A549 (cell line): ENCODE measurements around the gene MFNG. TPM values are rescaled to one million over a fixed set of nuclear protein-coding genes. Genes with fewer than 3 reads are reported as not detected.

Experiments
- ATAC-seq, 2 experiments: fragments of 200-7000 bp in 1 of 2; fragments of >200 bp in 1 of 2; cut with Nextera tagmentation in 1 of 2; cut with Tn5 transposase in 1 of 2; 3 replicates each; pipeline versions ENCODE4 v1.8.0 to v1.9.1; 2018 to 2020; ENCODE audit warnings: mild to moderate bottlenecking in 1 of 2, moderate library complexity in 1 of 2
- CTCF ChIA-PET: fragments of 300-600 bp; sonication (Branson Sonifier 250); formaldehyde crosslinking; extraction: SDS; loops from one replicate; lab custom pipeline; 2021; ENCODE audit warnings: antibody characterized with exemption, inconsistent platforms; lab: Yijun Ruan, JAX
- POLR2A ChIA-PET: fragments of 350-600 bp; formaldehyde crosslinking; extraction: SDS; loops from one replicate; lab custom pipeline; 2021; ENCODE audit warnings: antibody characterized with exemption, inconsistent platforms; lab: Yijun Ruan, JAX
- DNase-seq, 2 experiments: peaks; one replicate each; pipeline versions ENCODE4 v3.0.0 to v3.0.0-alpha.2; 2011 to 2016; ENCODE audit warnings: low read depth in 1 of 2, low spot score in 1 of 2
- FAIRE-seq: peaks from 2 replicates; lab custom pipeline; 2011; peaks lifted over from hg19 to GRCh38; lab: Jason Lieb, UNC
- H3K27ac ChIP-seq, 2 experiments: fragments of >200 bp; sonication (Bioruptor Twin); formaldehyde crosslinking; 3 replicates each; pipeline ENCODE4 v1.5.1; 2016 to 2017
- H3K4me1 ChIP-seq: fragments of >200 bp; sonication (Bioruptor Twin); formaldehyde crosslinking; 3 replicates; pipeline ENCODE4 v1.6.1; 2016
- H3K4me2 ChIP-seq: fragments of >200 bp; sonication (Bioruptor Twin); formaldehyde crosslinking; 3 replicates; pipeline ENCODE4 v1.6.1; 2016
- H3K4me3 ChIP-seq: fragments of >200 bp; sonication (Bioruptor Twin); formaldehyde crosslinking; 3 replicates; pipeline ENCODE4 v1.5.1; 2016
- H3K9me3 ChIP-seq: fragments of >200 bp; sonication (Bioruptor Twin); formaldehyde crosslinking; 3 replicates; pipeline ENCODE4 v1.6.1; 2016
- BCL3 ChIP-seq: fragments of >200 bp; sonication (Bioruptor Twin); formaldehyde crosslinking; IDR thresholded peaks from 3 replicates; pipeline ENCODE4 v1.6.1; 2016
- BHLHE40 ChIP-seq: IDR thresholded peaks from 2 replicates; pipeline ENCODE4 v1.6.1; 2012; ENCODE audit warnings: low read depth, low read length, inconsistent platforms
- CEBPB ChIP-seq, 2 experiments: fragments of >200 bp in 1 of 2; sonication (Bioruptor Twin) in 1 of 2; formaldehyde crosslinking in 1 of 2; IDR thresholded peaks; 2 replicates each; pipeline ENCODE4 v1.6.1; 2012 to 2016
- CHD4 ChIP-seq: fragments of 200-600 bp; sonication (generic); IDR thresholded peaks from 2 replicates; pipeline ENCODE4 v1.6.1; 2016; ENCODE audit warnings: antibody characterized with exemption, mild to moderate bottlenecking, borderline replicate concordance
- E2F6 ChIP-seq: IDR thresholded peaks from 2 replicates; pipeline ENCODE4 v1.6.1; 2012; ENCODE audit warnings: low read depth, borderline replicate concordance
- EP300 ChIP-seq, 2 experiments: fragments of >200 bp; sonication (Bioruptor Twin); formaldehyde crosslinking; IDR thresholded peaks; 2 replicates in 1 of 2; 3 replicates in 1 of 2; pipeline ENCODE4 v1.6.1; 2016 to 2017
- ESRRA ChIP-seq: fragments of 150-350 bp; IDR thresholded peaks from 2 replicates; pipeline ENCODE4 v1.6.1; 2014; ENCODE audit warnings: mild to moderate bottlenecking, low read length, borderline replicate concordance
- FOSB ChIP-seq: fragments of 250-450 bp; sonication (Bioruptor Pico); IDR thresholded peaks from 2 replicates; pipeline ENCODE4 v1.5.0; 2020; ENCODE audit warnings: mild to moderate bottlenecking, moderate library complexity
- FOSL2 ChIP-seq, 2 experiments: fragments of 450-650 bp in 1 of 2; fragments of >200 bp in 1 of 2; sonication (Bioruptor Twin) in 1 of 2; formaldehyde crosslinking; IDR thresholded peaks; 2 replicates each; pipeline versions ENCODE4 v1.5.0 to v1.6.1; 2016 to 2020; ENCODE audit warnings: mild to moderate bottlenecking in 1 of 2, moderate library complexity in 1 of 2
- HES2 ChIP-seq: fragments of >200 bp; sonication (Bioruptor Twin); formaldehyde crosslinking; IDR thresholded peaks from 2 replicates; pipeline ENCODE4 v1.6.1; 2016
- HEYL ChIP-seq: fragments of 250-450 bp; sonication (Bioruptor Pico); IDR thresholded peaks from 2 replicates; pipeline ENCODE4 v1.8.0; 2021; ENCODE audit warnings: mild to moderate bottlenecking, moderate library complexity
- HMGXB4 ChIP-seq: fragments of 250-450 bp; sonication (Bioruptor Pico); IDR thresholded peaks from 2 replicates; pipeline ENCODE4 v1.5.0; 2021; ENCODE audit warnings: mild to moderate bottlenecking, moderate library complexity, borderline replicate concordance
- HOXB13 ChIP-seq: fragments of 250-450 bp; sonication (Bioruptor Pico); IDR thresholded peaks from 2 replicates; pipeline ENCODE4 v1.5.0; 2020; ENCODE audit warnings: low read depth, mild to moderate bottlenecking, moderate library complexity
- HOXB5 ChIP-seq: fragments of 250-450 bp; sonication (Bioruptor Pico); IDR thresholded peaks from 2 replicates; pipeline ENCODE4 v1.5.0; 2020; ENCODE audit warnings: mild to moderate bottlenecking, moderate library complexity
- MAFK ChIP-seq: fragments of 450-650 bp; IDR thresholded peaks from 2 replicates; pipeline ENCODE4 v1.6.1; 2014; ENCODE audit not compliant: partially characterized antibody
- MAX ChIP-seq: IDR thresholded peaks from 2 replicates; pipeline ENCODE4 v1.6.1; 2012
- PBX3 ChIP-seq: IDR thresholded peaks from 2 replicates; pipeline ENCODE4 v1.6.1; 2012
- RARB ChIP-seq: fragments of 250-450 bp; sonication (Bioruptor Pico); IDR thresholded peaks from 2 replicates; pipeline ENCODE4 v1.8.0; 2021; ENCODE audit warnings: mild to moderate bottlenecking, moderate library complexity
- RCOR1 ChIP-seq: fragments of 150-350 bp; IDR thresholded peaks from 2 replicates; pipeline ENCODE4 v1.6.1; 2014; ENCODE audit warnings: antibody characterized with exemption, low read length, low read depth
- RFX5 ChIP-seq: fragments of 450-650 bp; IDR thresholded peaks from 2 replicates; pipeline ENCODE4 v1.7.1; 2014; ENCODE audit warnings: antibody characterized with exemption, mild to moderate bottlenecking, moderate library complexity
- RNF2 ChIP-seq: fragments of 200-600 bp; sonication (generic); IDR thresholded peaks from 2 replicates; pipeline ENCODE4 v1.6.1; 2016; ENCODE audit warnings: low read depth, mild to moderate bottlenecking, antibody characterized with exemption, moderate library complexity, borderline replicate concordance
- SREBF2 ChIP-seq: fragments of 450-650 bp; IDR thresholded peaks from 2 replicates; pipeline ENCODE4 v1.6.1; 2014; ENCODE audit warnings: mild to moderate bottlenecking, moderate library complexity
- TFCP2L1 ChIP-seq: fragments of 250-450 bp; sonication (Bioruptor Pico); IDR thresholded peaks from 2 replicates; pipeline ENCODE4 v1.5.0; 2021; ENCODE audit warnings: mild to moderate bottlenecking
- USF2 ChIP-seq: fragments of 450-650 bp; IDR thresholded peaks from 2 replicates; pipeline ENCODE4 v1.6.1; 2014; ENCODE audit warnings: antibody characterized with exemption
- ZC3H11A ChIP-seq: fragments of 450-650 bp; IDR thresholded peaks from 2 replicates; pipeline ENCODE4 v1.6.1; 2014; ENCODE audit warnings: antibody characterized with exemption, mild to moderate bottlenecking
- ZFP36 ChIP-seq: fragments of 450-650 bp; IDR thresholded peaks from 2 replicates; pipeline ENCODE4 v1.6.1; 2014; ENCODE audit warnings: borderline replicate concordance; ENCODE audit not compliant: partially characterized antibody
- ZNF302 ChIP-seq: fragments of 250-450 bp; sonication (Bioruptor Pico); IDR thresholded peaks from 2 replicates; pipeline ENCODE4 v1.9.0; 2021; ENCODE audit warnings: inconsistent platforms, mild to moderate bottlenecking, moderate library complexity
- WGBS: methylation state at CpG from one replicate; pipeline ENCODE4 v1.1.6; 2017; ENCODE audit errors: missing lambda C conversion rate; 5-methylcytosine and 5-hydroxymethylcytosine counted together
- polyA plus RNA-seq, 4 experiments: library from polyadenylated mRNA; depleted of rRNA in 3 of 4; stranded (reverse); fragments of >200 nt; fragmentation: RNase III in 1 of 4; extraction: RNeasy Plus Mini Kit Qiagen cat#74134 plus additional on column Dnase treatment in 1 of 4; gene quantifications; 2 replicates in 3 of 4; 3 replicates in 1 of 4; pipeline ENCODE4 v1.2.3, GENCODE V29; 2011 to 2017

MFNG gene
- polyA plus RNA-seq, 2 of the 4 experiments (the other 2 are of a cell fraction), result 1.2 to 1.8 TPM

GRCh38 chr22:37442135-37442534, 44.0 kb downstream of the MFNG start:
- peaks cover 8% of the 10 kb centered on the region; the same call in 1 of the 3 replicates for H3K4me1 ChIP-seq
- DNase-seq (no peak), ATAC-seq (no peak), FAIRE-seq (no peak)
- H3K9me3 ChIP-seq, result peaks cover 17% of the 10 kb centered on the region
- TF ChIP-seq ZNF302 (no peak), BHLHE40 (no peak), ZC3H11A (no peak), HMGXB4 (no peak), EP300 (IDR thresholded peaks at IDR 0.05) (no peak), FOSB (CRISPR knock-in tag) (no peak), BCL3 (no peak), RNF2 (no peak), CEBPB (IDR thresholded peaks at IDR 0.05) (no peak), MAFK (no peak), HOXB13 (CRISPR knock-in tag) (no peak), TFCP2L1 (CRISPR knock-in tag) (no peak), SREBF2 (no peak), HES2 (no peak), RARB (CRISPR knock-in tag) (no peak), RCOR1 (no peak)
- H3K27ac ChIP-seq, result no peak overlapping the region
- H3K4me3 ChIP-seq, result no peak overlapping the region
- CTCF ChIA-PET, result interaction anchor here (1.0 to 2.6 kb wide), 5 partner anchors 10 to 126 kb away, joined by 3 to 12 read pairs (median 4); no protein-coding TSS in a partner anchor
- POLR2A ChIA-PET, result interaction anchor here (0.6 kb wide), 1 partner anchor 558 kb away, joined by 3 read pairs; no protein-coding TSS in a partner anchor
- WGBS, result 92% methylated on average over 8 of the region's 8 CpGs
- no peak overlapping the region for H3K4me2 ChIP-seq

GRCh38 chr22:37440875-37441274, 45.3 kb downstream of the MFNG start:
- CTCF ChIA-PET, result interaction anchor here (0.8 to 1.5 kb wide), 5 partner anchors 8 to 124 kb away, joined by 3 to 5 read pairs (median 3); no protein-coding TSS in a partner anchor
- peak in 1 of 2 experiments; percentile 29 for DNase-seq
- Histone ChIP-seq H3K9me3 (peaks cover 17% of the 10 kb centered on the region), H3K4me1 (peaks cover 4% of the 10 kb centered on the region; the same call in 1 of the 3 replicates), H3K4me2 (no peak overlapping the region), H3K4me3 (no peak overlapping the region), H3K27ac (no peak overlapping the region)
- TF ChIP-seq MAX (no peak), USF2 (peak; percentile 42; the same call in 1 of the 2 replicates)
- no peak for FAIRE-seq
- no peak for ATAC-seq
- WGBS, result 60% methylated on average over 4 of the region's 4 CpGs
- POLR2A ChIA-PET, result no interaction called here

GRCh38 chr22:37439347-37439746, 46.8 kb downstream of the MFNG start:
- Histone ChIP-seq H3K4me2 (no peak overlapping the region), H3K27ac (no peak overlapping the region), H3K9me3 (peaks cover 17% of the 10 kb centered on the region), H3K4me3 (no peak overlapping the region), H3K4me1 (peaks cover 4% of the 10 kb centered on the region; the same call in 2 of the 3 replicates)
- WGBS, result 57% methylated on average over 5 of the region's 5 CpGs
- FAIRE-seq (no peak), ATAC-seq (no peak), DNase-seq (no peak)
- CTCF ChIA-PET, result interaction anchor here (0.5 to 3.8 kb wide), 6 partner anchors 10 to 814 kb away, joined by 3 to 23 read pairs (median 3); no protein-coding TSS in a partner anchor
- POLR2A ChIA-PET, result interaction anchor here (0.7 kb wide), 1 partner anchor 38 kb away, joined by 6 read pairs; no protein-coding TSS in a partner anchor
- TF ChIP-seq CHD4 (no peak), ZFP36 (no peak), HOXB5 (CRISPR knock-in tag) (no peak), CEBPB (IDR thresholded peaks at IDR 0.05) (no peak), RFX5 (no peak), PBX3 (no peak), HEYL (no peak), MAX (no peak), RCOR1 (no peak), FOSL2 (IDR thresholded peaks at IDR 0.05) (no peak), FOSL2 (CRISPR knock-in tag; IDR thresholded peaks at IDR 0.05) (no peak), E2F6 (no peak), ZNF302 (no peak), ESRRA (no peak)
